Esophagus muscularis mucosa (tissue), 4 donors: ENCODE measurements around the gene DAAM1. TPM values are rescaled to one million over a fixed set of nuclear protein-coding genes. Genes with fewer than 3 reads are reported as not detected.

Experiments
- DNase-seq: peaks from one replicate; pipeline ENCODE4 v3.0.0-alpha.2; 2017; ENCODE audit errors: extremely low spot score
- H3K27ac ChIP-seq, 4 donors: fragments of 200-600 bp; sonication (generic); replicated peaks in 1 of 4; 1 replicate in 3 of 4; 2 replicates in 1 of 4; pipeline ENCODE4 v1.5.1; 2016 to 2019; ENCODE audit warnings: mild to moderate bottlenecking in 1 of 4
- H3K27me3 ChIP-seq, 4 donors: fragments of 200-600 bp; sonication (generic); one replicate each; pipeline versions ENCODE4 v1.5.1 to v1.6.0; 2016 to 2019
- H3K36me3 ChIP-seq, 4 donors: fragments of 200-600 bp; sonication (generic); one replicate each; pipeline ENCODE4 v1.5.1; 2016 to 2019
- H3K4me1 ChIP-seq, 4 donors: fragments of 200-600 bp; sonication (generic); one replicate each; pipeline ENCODE4 v1.5.1; 2016 to 2019
- H3K4me3 ChIP-seq, 4 donors: fragments of 200-600 bp; sonication (generic); 1 replicate in 2 of 4; 2 replicates in 2 of 4; pipeline ENCODE4 v1.5.1; 2016 to 2019; ENCODE audit warnings: mild to moderate bottlenecking in 4 of 4, moderate library complexity in 1 of 4
- H3K9me3 ChIP-seq, 4 donors: fragments of 200-600 bp; sonication (generic); 1 replicate in 3 of 4; 2 replicates in 1 of 4; pipeline ENCODE4 v1.5.1; 2016 to 2019
- CTCF ChIP-seq, 3 experiments: fragments of 200-600 bp in 2 of 3; fragments of 450-650 bp in 1 of 3; sonication (generic) in 2 of 3; IDR thresholded peaks; one replicate each; pipeline ENCODE4 v1.5.1; 2017 to 2019; ENCODE audit warnings: antibody characterized with exemption in 3 of 3, mild to moderate bottlenecking in 2 of 3, moderate library complexity in 1 of 3
- EP300 ChIP-seq: sonication (generic); formaldehyde crosslinking; IDR thresholded peaks from one replicate; pipeline ENCODE4 v1.6.1; 2017; ENCODE audit warnings: antibody characterized with exemption
- POLR2A ChIP-seq: fragments of 450-650 bp; IDR thresholded peaks from one replicate; pipeline ENCODE4 v1.6.1; 2017; ENCODE audit warnings: antibody characterized with exemption, moderate library complexity, mild to moderate bottlenecking, low read depth
- POLR2AphosphoS5 ChIP-seq, 2 donors: sonication (generic); formaldehyde crosslinking; IDR thresholded peaks; one replicate each; pipeline ENCODE4 v1.6.1; 2017; ENCODE audit warnings: antibody characterized with exemption in 2 of 2
- WGBS: methylation state at CpG from one replicate; pipeline ENCODE4 v1.1.5; 2018; 5-methylcytosine and 5-hydroxymethylcytosine counted together
- intact Hi-C: fragments of 100-400 bp; cut with DNase I; formaldehyde crosslinking; loops from one replicate; pipeline ENCODE4 v1.15.1; 2023
- total RNA-seq, 4 donors: library from RNA; depleted of rRNA; stranded (reverse); fragments of >200 nt; gene quantifications; one replicate each; pipeline versions ENCODE4 v1.1.0 to v1.2.1, GENCODE V29; 2016

The DAAM1 gene
- total RNA-seq, 4 donors from 2014 or later, result 64.3 to 110 (median 72.5) TPM

GRCh38 chr14:59333668-59334067 lies 145.2 kb downstream of the DAAM1 start:
- Histone ChIP-seq H3K9me3 (no peaks in the 10 kb centered on the region), H3K27ac (peak overlapping the region; percentile 82 to 92 (median 84)), H3K4me3 (no peak overlapping the region), H3K27me3 (no peaks in the 10 kb centered on the region), H3K4me1 (peaks cover 63 to 96% (median 93%) of the 10 kb centered on the region in 4 donors), H3K36me3 (peaks cover 7 to 21% (median 18%) of the 10 kb centered on the region in 4 donors)
- no peak for DNase-seq
- intact Hi-C loops, result no loop called here
- 14% methylated on average over 1 of the region's 1 CpG for WGBS
- TF ChIP-seq EP300, result peak; percentile 63
- peak; percentile 78 to 85 for TF ChIP-seq POLR2AphosphoS5 (IDR thresholded peaks at IDR 0.05)
- no peak for TF ChIP-seq CTCF (IDR thresholded peaks at IDR 0.05)

- no peaks in the 10 kb centered on the region for H3K9me3 ChIP-seq
- peak overlapping the region; percentile 82 to 92 (median 84) for H3K27ac ChIP-seq
- TF ChIP-seq CTCF (IDR thresholded peaks at IDR 0.05) (no peak), EP300 (no peak), POLR2A (no peak), POLR2AphosphoS5 (IDR thresholded peaks at IDR 0.05) (no peak)
- no peaks in the 10 kb centered on the region for H3K27me3 ChIP-seq
- intact Hi-C loops, result no loop called here
- 53% methylated on average over 3 of the region's 3 CpGs for WGBS
- peaks cover 63 to 99% (median 94%) of the 10 kb centered on the region in 4 donors for H3K4me1 ChIP-seq
- no peak for DNase-seq
- H3K4me3 ChIP-seq, result no peak overlapping the region
- peaks cover 7 to 20% (median 18%) of the 10 kb centered on the region in 4 donors for H3K36me3 ChIP-seq
Measured at GRCh38 chr14:59334253-59334652, 145.8 kb downstream of the DAAM1 start.

GRCh38 chr14:59336098-59336497 lies 147.6 kb downstream of the DAAM1 start:
- no peak for TF ChIP-seq POLR2A
- no peak for TF ChIP-seq CTCF (IDR thresholded peaks at IDR 0.05)
- TF ChIP-seq POLR2AphosphoS5 (IDR thresholded peaks at IDR 0.05), result no peak
- no peak for TF ChIP-seq EP300
- no peak for DNase-seq
- no peaks in the 10 kb centered on the region for H3K27me3 ChIP-seq
- no peak overlapping the region for H3K4me3 ChIP-seq
- no peaks in the 10 kb centered on the region for H3K9me3 ChIP-seq
- intact Hi-C loops, result no loop called here
- H3K36me3 ChIP-seq, result peaks cover 7 to 26% (median 11%) of the 10 kb centered on the region in 4 donors
- H3K27ac ChIP-seq, result peak overlapping the region; percentile 82 to 92 (median 84)
- peaks cover 60 to 100% (median 96%) of the 10 kb centered on the region in 4 donors for H3K4me1 ChIP-seq

GRCh38 chr14:59336706-59337105 lies 148.2 kb downstream of the DAAM1 start:
- Histone ChIP-seq H3K9me3 (no peaks in the 10 kb centered on the region), H3K27ac (peak overlapping the region; percentile 82 to 92 (median 84)), H3K36me3 (peaks cover 3 to 21% (median 5%) of the 10 kb centered on the region in 4 donors), H3K4me3 (no peak overlapping the region), H3K27me3 (no peaks in the 10 kb centered on the region), H3K4me1 (peaks cover 62 to 100% (median 97%) of the 10 kb centered on the region in 4 donors)
- intact Hi-C loops, result no loop called here
- WGBS, result 64% methylated on average over 3 of the region's 3 CpGs
- TF ChIP-seq POLR2A, result no peak
- no peak for TF ChIP-seq POLR2AphosphoS5 (IDR thresholded peaks at IDR 0.05)
- TF ChIP-seq CTCF (IDR thresholded peaks at IDR 0.05), result no peak
- TF ChIP-seq EP300, result no peak
- DNase-seq, result no peak

- WGBS, result 14% methylated on average over 4 of the region's 4 CpGs
- Histone ChIP-seq H3K4me3 (no peak overlapping the region), H3K4me1 (peaks cover 60 to 100% (median 99%) of the 10 kb centered on the region in 4 donors), H3K9me3 (no peaks in the 10 kb centered on the region), H3K36me3 (peaks cover 0 to 16% (median under 1%) of the 10 kb centered on the region in 4 donors), H3K27ac (peak overlapping the region; percentile 82 to 92 (median 84)), H3K27me3 (no peaks in the 10 kb centered on the region)
- TF ChIP-seq POLR2A (no peak), EP300 (peak; percentile 7), POLR2AphosphoS5 (IDR thresholded peaks at IDR 0.05) (peak; percentile 70 to 74), CTCF (IDR thresholded peaks at IDR 0.05) (no peak)
- peak; percentile 94 for DNase-seq
- intact Hi-C loops, result no loop called here
Measured at GRCh38 chr14:59337141-59337611, 148.7 kb downstream of the DAAM1 start.
